Thyroid gland (tissue), 4 donors: ENCODE measurements around the gene NPHP4. TPM values are rescaled to one million over a fixed set of nuclear protein-coding genes. Genes with fewer than 3 reads are reported as not detected.

Experiments
- DNase-seq, 2 donors: peaks; one replicate each; pipeline ENCODE4 v3.0.0-alpha.2; 2019
- H3K27ac ChIP-seq, 3 donors: fragments of 200-600 bp; sonication (generic); 1 replicate in 2 of 3; 2 replicates in 1 of 3; pipeline ENCODE4 v1.5.1; 2016 to 2019; ENCODE audit warnings: mild to moderate bottlenecking in 1 of 3, moderate library complexity in 1 of 3
- H3K27me3 ChIP-seq: fragments of 200-600 bp; sonication (generic); one replicate; pipeline ENCODE4 v1.5.1; 2019
- H3K36me3 ChIP-seq, 2 donors: fragments of 200-600 bp; sonication (generic); one replicate each; pipeline ENCODE4 v1.5.1; 2016 to 2019
- H3K4me1 ChIP-seq, 2 donors: fragments of 200-600 bp; sonication (generic); one replicate each; pipeline ENCODE4 v1.5.1; 2017 to 2019
- H3K4me3 ChIP-seq, 3 donors: fragments of 200-600 bp; sonication (generic); replicated peaks in 1 of 3; 1 replicate in 2 of 3; 2 replicates in 1 of 3; pipeline ENCODE4 v1.5.1; 2016; ENCODE audit warnings: mild to moderate bottlenecking in 1 of 3
- H3K9me3 ChIP-seq: fragments of 200-600 bp; sonication (generic); one replicate; pipeline ENCODE4 v1.5.1; 2017
- POLR2A ChIP-seq, 2 donors: fragments of 450-650 bp; IDR thresholded peaks; one replicate each; pipeline ENCODE4 v1.6.1; 2017; ENCODE audit warnings: antibody characterized with exemption in 2 of 2, mild to moderate bottlenecking in 2 of 2, moderate library complexity in 1 of 2
- WGBS, 2 donors: methylation state at CpG; one replicate each; pipeline ENCODE4 v1.1.5; 2017; 5-methylcytosine and 5-hydroxymethylcytosine counted together
- intact Hi-C: fragments of 100-400 bp; cut with DNase I; formaldehyde crosslinking; loops from one replicate; pipeline ENCODE4 v1.15.1; 2023
- total RNA-seq, 4 donors: library from RNA; depleted of rRNA; stranded (reverse); fragments of >200 nt; gene quantifications; one replicate each; pipeline ENCODE4 v1.2.3, GENCODE V29; 2016
- TF ChIP-seq, protein P1 (sequence below), 6 experiments: fragments of 200-600 bp in 3 of 6; fragments of 450-650 bp in 3 of 6; sonication (generic) in 3 of 6; IDR thresholded peaks; one replicate each; pipeline ENCODE4 v1.5.1; 2016 to 2019; ENCODE audit warnings: antibody characterized with exemption in 6 of 6, mild to moderate bottlenecking in 2 of 6, inconsistent platforms in 1 of 6, moderate library complexity in 1 of 6

The NPHP4 gene
- total RNA-seq, 4 donors from 2014 or later = 24.3 to 48.3 (median 30.4) TPM

- no peaks in the 10 kb centered on the region for H3K36me3 ChIP-seq
- H3K9me3 ChIP-seq = no peaks in the 10 kb centered on the region
- intact Hi-C loops = no loop called here
- no peak overlapping the region for H3K27ac ChIP-seq
- H3K27me3 ChIP-seq = no peaks in the 10 kb centered on the region
- no peak overlapping the region for H3K4me3 ChIP-seq
- WGBS, 2 donors = 47 to 64% methylated on average over 2 of the region's 2 CpGs
- no peak for DNase-seq
- no peak for TF ChIP-seq POLR2A (IDR thresholded peaks at IDR 0.05)
- TF ChIP-seq, protein P1, sequence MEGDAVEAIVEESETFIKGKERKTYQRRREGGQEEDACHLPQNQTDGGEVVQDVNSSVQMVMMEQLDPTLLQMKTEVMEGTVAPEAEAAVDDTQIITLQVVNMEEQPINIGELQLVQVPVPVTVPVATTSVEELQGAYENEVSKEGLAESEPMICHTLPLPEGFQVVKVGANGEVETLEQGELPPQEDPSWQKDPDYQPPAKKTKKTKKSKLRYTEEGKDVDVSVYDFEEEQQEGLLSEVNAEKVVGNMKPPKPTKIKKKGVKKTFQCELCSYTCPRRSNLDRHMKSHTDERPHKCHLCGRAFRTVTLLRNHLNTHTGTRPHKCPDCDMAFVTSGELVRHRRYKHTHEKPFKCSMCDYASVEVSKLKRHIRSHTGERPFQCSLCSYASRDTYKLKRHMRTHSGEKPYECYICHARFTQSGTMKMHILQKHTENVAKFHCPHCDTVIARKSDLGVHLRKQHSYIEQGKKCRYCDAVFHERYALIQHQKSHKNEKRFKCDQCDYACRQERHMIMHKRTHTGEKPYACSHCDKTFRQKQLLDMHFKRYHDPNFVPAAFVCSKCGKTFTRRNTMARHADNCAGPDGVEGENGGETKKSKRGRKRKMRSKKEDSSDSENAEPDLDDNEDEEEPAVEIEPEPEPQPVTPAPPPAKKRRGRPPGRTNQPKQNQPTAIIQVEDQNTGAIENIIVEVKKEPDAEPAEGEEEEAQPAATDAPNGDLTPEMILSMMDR (IDR thresholded peaks at IDR 0.05) = no peak
- peaks cover 0 to 5% of the 10 kb centered on the region in 2 donors for H3K4me1 ChIP-seq
Measured at GRCh38 chr1:5918275-5918649, 74.0 kb downstream of the NPHP4 start.

GRCh38 chr1:5917591-5918274 lies 74.5 kb downstream of the NPHP4 start:
- Histone ChIP-seq H3K27me3 (no peaks in the 10 kb centered on the region), H3K36me3 (no peaks in the 10 kb centered on the region), H3K4me3 (no peak overlapping the region), H3K4me1 (peaks cover 0 to 5% of the 10 kb centered on the region in 2 donors), H3K9me3 (no peaks in the 10 kb centered on the region), H3K27ac (no peak overlapping the region)
- DNase-seq = no peak
- TF ChIP-seq, protein P1 (IDR thresholded peaks at IDR 0.05) = no peak
- no peak for TF ChIP-seq POLR2A (IDR thresholded peaks at IDR 0.05)
- intact Hi-C loops = no loop called here
- WGBS, 2 donors = 91 to 92% methylated on average over 14 of the region's 14 CpGs

DNA sequence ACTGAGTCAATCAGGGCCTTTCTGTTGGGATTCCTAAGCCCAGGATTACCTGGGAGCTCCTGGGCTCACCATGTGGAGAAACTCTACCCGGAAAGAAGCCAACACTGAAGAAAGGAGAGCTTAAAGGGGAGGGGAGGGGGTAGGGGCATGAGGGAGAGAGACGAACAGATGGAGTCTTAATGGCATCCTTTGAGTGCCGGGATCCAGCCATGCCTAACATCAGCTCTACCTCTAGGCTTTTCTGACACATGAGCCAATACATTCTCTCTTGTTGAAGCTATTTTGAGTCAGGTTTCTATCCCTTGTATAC lies 75.0 kb downstream of the NPHP4 start:
- Histone ChIP-seq H3K4me1 (peaks cover 0 to 5% of the 10 kb centered on the region in 2 donors), H3K27me3 (no peaks in the 10 kb centered on the region), H3K9me3 (no peaks in the 10 kb centered on the region), H3K4me3 (no peak overlapping the region), H3K27ac (no peak overlapping the region), H3K36me3 (no peaks in the 10 kb centered on the region)
- no peak for TF ChIP-seq POLR2A (IDR thresholded peaks at IDR 0.05)
- TF ChIP-seq, protein P1 (IDR thresholded peaks at IDR 0.05) = no peak
- intact Hi-C loops = no loop called here
- WGBS, 2 donors = 86 to 95% methylated on average over 3 of the region's 3 CpGs
- no peak for DNase-seq

DNA sequence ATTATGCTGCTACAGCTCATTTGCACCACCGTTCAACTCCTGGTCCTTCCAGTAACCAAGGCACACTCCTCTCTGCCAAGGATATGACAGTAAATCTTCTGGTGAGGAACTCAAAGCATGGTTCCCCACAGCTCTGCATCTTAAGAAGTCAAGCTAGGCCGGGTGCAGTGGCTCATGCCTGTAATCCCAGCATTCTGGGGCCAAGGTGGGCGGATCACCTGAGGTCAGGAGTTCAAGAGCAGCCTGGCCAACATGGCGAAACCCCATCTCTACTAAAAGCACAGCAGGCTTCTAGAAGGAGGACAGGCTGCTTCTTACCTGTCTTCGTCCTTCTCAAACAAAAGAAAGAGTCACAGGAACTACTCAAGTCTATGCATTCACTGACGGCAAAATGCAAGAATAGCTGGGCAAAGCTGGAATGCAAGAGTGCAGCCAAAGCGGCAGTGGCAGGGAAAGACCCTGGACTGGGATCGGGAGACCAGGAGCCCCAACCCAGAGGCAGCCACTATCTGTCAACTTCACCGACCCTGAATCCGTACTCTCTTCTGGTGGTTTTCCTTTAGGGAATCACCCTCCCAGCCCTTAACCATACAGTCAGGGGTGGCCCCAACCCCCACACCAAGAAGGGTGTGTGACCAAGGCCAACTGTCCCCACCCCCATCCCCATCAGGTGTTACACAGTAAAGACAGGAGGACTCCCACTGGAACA lies 75.5 kb downstream of the NPHP4 start:
- Histone ChIP-seq H3K27me3 (no peaks in the 10 kb centered on the region), H3K9me3 (no peaks in the 10 kb centered on the region), H3K27ac (no peak overlapping the region), H3K4me1 (peaks cover 0 to 5% of the 10 kb centered on the region in 2 donors), H3K4me3 (no peak overlapping the region), H3K36me3 (no peaks in the 10 kb centered on the region)
- intact Hi-C loops = no loop called here
- WGBS, 2 donors = 92 to 95% methylated on average over 10 of the region's 10 CpGs
- no peak for TF ChIP-seq POLR2A (IDR thresholded peaks at IDR 0.05)
- TF ChIP-seq, protein P1 (IDR thresholded peaks at IDR 0.05) = no peak
- DNase-seq = no peak
